ENCODE measurements around the gene UFSP1.

Gene UFSP1

DNA sequence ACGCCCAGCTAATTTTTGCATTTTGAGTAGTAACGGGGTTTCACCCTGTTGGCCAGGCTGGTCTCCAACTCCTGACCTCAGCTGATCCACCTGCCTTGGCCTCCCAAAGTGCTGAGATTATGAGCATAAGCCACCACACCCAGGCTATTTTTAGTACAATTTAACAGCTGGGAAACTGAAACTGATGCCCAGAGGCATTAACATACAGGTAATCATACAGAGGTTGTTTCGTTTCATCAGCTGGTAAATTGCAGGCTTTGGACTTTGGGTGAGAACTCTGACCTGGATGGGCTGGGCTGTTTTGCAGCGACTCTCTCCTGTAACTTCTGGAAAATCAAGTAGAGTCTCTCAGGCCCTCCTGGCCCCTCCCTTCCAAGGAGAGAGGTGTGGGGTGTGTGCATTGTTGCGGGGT, 12.4 kb upstream of the UFSP1 start:
- Mint-ChIP-seq H3K36me3 (ENCODE audit: low read depth) (no peaks in the 10 kb centered on the region), H3K4me3 (no peak overlapping the region), H3K27ac (no peak overlapping the region), H3K9me3 (no peaks in the 10 kb centered on the region), H3K27me3 (ENCODE audit: low read depth) (peaks cover 24% of the 10 kb centered on the region), H3K4me1 (ENCODE audit: low read depth) (peaks cover 3% of the 10 kb centered on the region)

DNA sequence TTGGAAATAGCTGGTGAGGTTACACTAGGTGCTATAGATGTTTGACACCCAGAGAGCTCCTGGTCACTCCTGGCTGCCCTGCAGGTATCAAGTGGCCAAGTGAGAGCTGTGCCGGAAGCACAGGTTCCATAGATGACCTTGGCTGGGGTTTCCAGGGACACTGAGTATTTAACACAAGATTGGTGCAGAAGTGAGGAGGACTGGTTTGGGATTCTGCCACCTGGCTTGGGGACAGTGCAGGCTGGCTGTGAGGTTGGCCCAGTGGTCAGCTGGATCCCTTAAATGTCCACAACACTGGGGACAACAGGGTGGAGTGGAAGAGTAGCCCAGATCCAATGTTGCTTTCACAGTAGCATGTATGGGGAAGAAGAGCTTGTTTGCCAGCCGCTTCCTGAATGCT, 11.5 kb upstream of the UFSP1 start:
- Mint-ChIP-seq H3K27me3 (ENCODE audit: low read depth) (peaks cover 29% of the 10 kb centered on the region), H3K4me1 (ENCODE audit: low read depth) (peaks cover 7% of the 10 kb centered on the region), H3K9me3 (no peaks in the 10 kb centered on the region), H3K36me3 (ENCODE audit: low read depth) (no peaks in the 10 kb centered on the region), H3K27ac (no peak overlapping the region), H3K4me3 (no peak overlapping the region)

DNA sequence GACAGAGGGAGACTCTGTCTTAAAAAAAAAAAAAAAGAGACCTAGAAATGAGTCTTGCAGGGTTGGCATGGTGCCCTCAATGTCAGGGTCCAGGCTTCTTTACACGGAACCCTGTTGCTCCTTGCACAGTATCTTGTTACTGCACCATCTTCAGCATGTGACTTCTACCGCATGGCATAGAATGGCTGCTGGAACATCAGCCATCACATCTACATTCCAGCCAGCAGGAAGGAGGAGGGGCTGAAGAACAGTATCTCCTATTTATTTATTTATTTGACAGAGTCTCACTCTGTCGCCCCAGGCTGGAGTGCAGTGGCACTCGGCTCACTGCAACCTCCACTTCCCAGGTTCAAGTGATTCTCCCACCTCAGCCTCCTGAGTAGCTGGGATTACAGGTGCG, 9.9 kb upstream of the UFSP1 start:
- Mint-ChIP-seq H3K27me3 (ENCODE audit: low read depth) (peaks cover 32% of the 10 kb centered on the region), H3K4me3 (no peak overlapping the region), H3K27ac (no peak overlapping the region), H3K36me3 (ENCODE audit: low read depth) (no peaks in the 10 kb centered on the region), H3K4me1 (ENCODE audit: low read depth) (peaks cover 9% of the 10 kb centered on the region), H3K9me3 (no peaks in the 10 kb centered on the region)

DNA sequence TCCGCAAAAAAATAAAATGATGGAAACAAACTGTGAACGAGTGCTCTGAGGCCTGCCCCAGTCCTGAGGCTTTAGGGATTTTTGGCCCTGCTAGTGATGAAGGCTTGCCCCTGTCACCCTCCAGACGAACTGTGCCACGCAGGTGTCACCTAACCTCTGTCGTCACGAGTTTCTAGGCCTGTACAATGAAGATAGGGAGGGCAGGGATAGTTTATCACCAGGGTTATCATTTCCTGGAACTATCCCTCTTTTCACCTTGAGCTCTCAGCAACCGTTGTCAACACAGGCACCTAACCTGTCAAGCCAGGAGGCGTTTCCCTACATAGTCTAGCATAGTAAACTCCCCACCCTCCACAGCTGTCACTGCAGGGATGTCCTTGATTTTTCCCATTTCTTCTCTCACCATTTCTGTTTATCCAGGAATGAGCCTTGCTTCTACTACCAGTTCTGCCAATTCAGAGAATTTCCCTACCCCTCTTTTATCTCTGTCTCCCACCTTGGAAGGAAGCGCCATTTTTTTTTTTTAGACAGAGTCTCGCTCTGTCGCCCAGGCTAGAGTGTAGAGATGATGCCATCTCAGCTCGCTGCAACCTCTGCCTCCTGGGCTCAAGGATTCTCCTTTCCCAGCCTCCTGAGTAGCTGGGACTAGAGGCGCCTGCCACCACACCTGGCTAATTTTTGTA, 8.4 kb upstream of the UFSP1 start:
- H3K9me3 Mint-ChIP-seq, result no peaks in the 10 kb centered on the region
- peaks cover 44% of the 10 kb centered on the region for H3K27me3 Mint-ChIP-seq (ENCODE audit: low read depth)
- H3K4me3 Mint-ChIP-seq, result peak overlapping the region; percentile 36
- no peak overlapping the region for H3K27ac Mint-ChIP-seq
- H3K36me3 Mint-ChIP-seq (ENCODE audit: low read depth), result no peaks in the 10 kb centered on the region
- H3K4me1 Mint-ChIP-seq (ENCODE audit: low read depth), result peaks cover 9% of the 10 kb centered on the region

DNA sequence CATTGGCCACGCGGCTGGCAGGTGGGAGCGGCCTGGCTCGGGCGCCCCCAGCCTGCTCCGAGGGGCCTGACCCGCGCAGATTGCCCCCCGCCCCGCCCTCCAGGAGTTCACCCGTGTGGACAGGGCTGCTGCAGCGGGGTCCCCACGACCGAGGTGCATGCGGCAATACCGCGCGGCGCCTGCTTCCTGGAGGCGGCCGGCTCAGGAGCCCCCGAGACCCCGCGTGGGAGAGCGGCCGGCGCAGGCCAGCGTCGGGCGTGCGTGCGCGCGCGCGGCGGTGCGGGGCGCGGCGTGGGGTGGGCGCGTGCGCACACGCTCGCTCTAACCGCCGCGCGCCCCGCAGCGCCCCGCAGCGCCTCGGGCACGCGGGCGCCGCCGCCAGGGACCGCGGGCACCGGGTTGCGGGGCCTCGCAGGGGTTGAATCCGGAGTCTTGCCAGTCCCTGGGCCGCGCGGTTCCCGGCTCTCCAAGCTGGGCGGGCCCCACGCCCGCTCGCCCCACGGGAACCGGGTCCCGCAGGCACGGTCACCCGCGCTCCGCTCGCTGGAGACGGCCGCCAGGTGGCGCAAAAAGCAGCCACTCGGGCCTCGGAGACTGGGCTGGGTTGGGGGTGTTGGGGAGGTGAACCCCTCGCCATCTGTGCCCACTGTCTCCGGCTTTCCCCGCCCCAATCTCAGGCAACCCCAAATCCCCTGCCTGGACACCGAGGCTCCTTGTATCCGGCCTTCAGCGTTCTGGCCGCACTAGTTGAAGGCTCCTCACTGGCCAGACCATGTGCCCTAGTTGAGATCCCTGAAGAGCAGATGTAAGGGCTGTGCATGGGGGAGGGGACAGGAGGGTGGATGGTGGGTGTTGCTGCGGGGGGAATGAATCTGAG, 7.5 kb upstream of the UFSP1 start:
- H3K4me1 Mint-ChIP-seq (ENCODE audit: low read depth), result peaks cover 9% of the 10 kb centered on the region
- H3K36me3 Mint-ChIP-seq (ENCODE audit: low read depth), result no peaks in the 10 kb centered on the region
- peaks cover 53% of the 10 kb centered on the region for H3K27me3 Mint-ChIP-seq (ENCODE audit: low read depth)
- H3K9me3 Mint-ChIP-seq, result no peaks in the 10 kb centered on the region
- H3K4me3 Mint-ChIP-seq, result peak overlapping the region; percentile 54
- peak overlapping the region; percentile 63 for H3K27ac Mint-ChIP-seq

DNA sequence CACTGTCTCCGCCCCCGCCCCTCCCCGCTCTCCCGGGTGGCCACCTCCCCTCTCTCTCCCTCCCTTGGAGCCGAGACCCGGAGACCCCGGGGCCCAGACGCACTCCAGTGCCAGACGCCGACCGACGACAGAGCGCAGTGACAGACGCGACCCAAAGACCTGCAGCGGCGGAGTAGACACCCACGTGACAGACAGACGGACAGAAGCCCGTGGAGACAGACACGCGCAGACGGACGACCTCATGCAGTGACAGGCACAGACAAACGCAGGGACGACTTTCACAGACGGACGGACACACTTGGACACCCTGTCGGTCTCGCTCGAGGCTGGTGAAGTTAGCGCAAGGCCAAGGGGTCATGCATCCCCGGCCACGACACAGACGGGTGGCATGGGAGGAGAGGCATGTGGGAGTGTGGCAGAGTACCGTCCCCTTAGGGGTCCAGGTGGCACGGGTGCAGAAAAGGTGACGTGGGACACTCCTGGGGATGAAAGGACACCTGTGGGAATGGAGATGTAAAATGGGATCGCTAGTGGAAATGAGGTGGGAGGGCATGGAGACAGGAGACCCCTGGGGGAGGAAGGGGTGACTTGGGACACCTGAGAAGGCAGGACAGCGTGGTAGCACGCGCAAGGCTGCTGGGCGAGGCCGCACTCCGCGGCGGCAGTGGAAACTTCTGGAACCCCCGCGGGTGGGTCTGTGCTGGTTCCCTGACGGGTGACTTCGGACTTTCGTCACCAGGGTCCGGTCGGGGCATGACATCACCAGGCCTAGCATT, 6.6 kb upstream of the UFSP1 start:
- peak overlapping the region; percentile 56 for H3K4me3 Mint-ChIP-seq
- H3K9me3 Mint-ChIP-seq, result no peaks in the 10 kb centered on the region
- H3K27me3 Mint-ChIP-seq (ENCODE audit: low read depth), result peaks cover 61% of the 10 kb centered on the region
- H3K4me1 Mint-ChIP-seq (ENCODE audit: low read depth), result peaks cover 13% of the 10 kb centered on the region
- no peaks in the 10 kb centered on the region for H3K36me3 Mint-ChIP-seq (ENCODE audit: low read depth)
- no peak overlapping the region for H3K27ac Mint-ChIP-seq

DNA sequence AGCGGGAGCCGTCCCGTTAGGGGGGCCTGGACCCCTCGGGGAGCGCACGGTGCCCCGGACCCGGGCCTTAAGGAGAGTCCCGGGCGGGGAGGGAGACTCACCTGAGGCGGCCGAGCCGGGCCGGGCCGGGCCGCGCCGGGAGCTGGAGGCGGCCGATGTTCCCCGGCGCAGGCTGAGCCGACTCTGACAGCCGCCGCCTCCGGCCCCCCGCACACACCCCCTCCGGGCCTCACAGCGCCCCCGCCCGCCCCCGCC, 6.1 kb upstream of the UFSP1 start, which contains the start of gene ACHE:
Gene ACHE (minus strand): TSS at position 188 of the 255 bp plus-strand sequence. CDS start 1,656 bp downstream, outside the sequence.
- Mint-ChIP-seq H3K36me3 (ENCODE audit: low read depth) (no peaks in the 10 kb centered on the region), H3K27me3 (ENCODE audit: low read depth) (peaks cover 58% of the 10 kb centered on the region), H3K4me1 (ENCODE audit: low read depth) (peaks cover 11% of the 10 kb centered on the region), H3K27ac (no peak within 1 kb of the TSS), H3K4me3 (peak within 1 kb of the TSS; percentile 56), H3K9me3 (no peaks in the 10 kb centered on the region)

DNA sequence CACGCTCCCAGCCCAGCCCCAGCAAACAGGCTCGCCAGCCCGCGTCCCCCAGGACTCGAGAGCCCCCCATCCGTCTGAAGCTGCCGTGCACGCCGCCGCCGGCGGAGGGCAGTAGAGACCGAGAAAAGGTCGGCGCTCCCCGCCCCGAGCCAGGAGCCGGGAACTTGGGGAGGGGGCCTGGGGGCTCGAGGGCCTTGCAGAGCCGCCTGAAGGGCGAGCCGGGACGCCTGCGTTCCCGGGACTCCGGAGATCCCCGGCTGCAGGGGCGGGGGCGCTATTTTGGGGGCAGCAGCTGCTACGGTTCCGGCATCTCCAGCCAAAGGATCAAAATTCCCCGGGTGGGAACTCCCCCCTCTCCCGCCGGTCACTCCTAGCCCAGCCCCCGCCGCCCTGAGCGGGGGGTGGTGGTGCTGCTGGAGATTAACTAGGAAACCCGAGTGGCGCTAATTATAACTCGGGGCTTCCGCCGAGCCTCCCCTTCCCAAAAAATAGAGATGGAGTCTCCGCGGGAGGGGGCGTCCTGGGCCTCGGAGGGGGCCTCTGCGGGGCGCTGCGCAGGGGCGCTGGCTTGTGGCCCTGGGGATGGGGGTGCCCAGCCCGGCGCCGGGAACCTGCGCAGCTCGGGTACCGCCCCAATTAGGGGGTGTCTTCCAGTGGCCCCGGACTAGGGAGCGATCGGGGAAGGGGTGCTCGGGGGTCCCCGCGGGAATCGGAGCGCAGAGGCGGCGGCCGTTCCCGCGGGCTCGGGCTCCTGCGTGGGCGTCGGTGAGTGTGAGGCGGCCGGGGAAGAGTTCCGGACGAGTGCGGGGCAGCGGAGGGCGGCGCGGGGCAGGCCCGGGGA, 5.6 kb upstream of the UFSP1 start:
- peaks cover 61% of the 10 kb centered on the region for H3K27me3 Mint-ChIP-seq (ENCODE audit: low read depth)
- peaks cover 15% of the 10 kb centered on the region for H3K4me1 Mint-ChIP-seq (ENCODE audit: low read depth)
- no peak overlapping the region for H3K27ac Mint-ChIP-seq
- no peaks in the 10 kb centered on the region for H3K9me3 Mint-ChIP-seq
- no peak overlapping the region for H3K4me3 Mint-ChIP-seq
- H3K36me3 Mint-ChIP-seq (ENCODE audit: low read depth), result no peaks in the 10 kb centered on the region

DNA sequence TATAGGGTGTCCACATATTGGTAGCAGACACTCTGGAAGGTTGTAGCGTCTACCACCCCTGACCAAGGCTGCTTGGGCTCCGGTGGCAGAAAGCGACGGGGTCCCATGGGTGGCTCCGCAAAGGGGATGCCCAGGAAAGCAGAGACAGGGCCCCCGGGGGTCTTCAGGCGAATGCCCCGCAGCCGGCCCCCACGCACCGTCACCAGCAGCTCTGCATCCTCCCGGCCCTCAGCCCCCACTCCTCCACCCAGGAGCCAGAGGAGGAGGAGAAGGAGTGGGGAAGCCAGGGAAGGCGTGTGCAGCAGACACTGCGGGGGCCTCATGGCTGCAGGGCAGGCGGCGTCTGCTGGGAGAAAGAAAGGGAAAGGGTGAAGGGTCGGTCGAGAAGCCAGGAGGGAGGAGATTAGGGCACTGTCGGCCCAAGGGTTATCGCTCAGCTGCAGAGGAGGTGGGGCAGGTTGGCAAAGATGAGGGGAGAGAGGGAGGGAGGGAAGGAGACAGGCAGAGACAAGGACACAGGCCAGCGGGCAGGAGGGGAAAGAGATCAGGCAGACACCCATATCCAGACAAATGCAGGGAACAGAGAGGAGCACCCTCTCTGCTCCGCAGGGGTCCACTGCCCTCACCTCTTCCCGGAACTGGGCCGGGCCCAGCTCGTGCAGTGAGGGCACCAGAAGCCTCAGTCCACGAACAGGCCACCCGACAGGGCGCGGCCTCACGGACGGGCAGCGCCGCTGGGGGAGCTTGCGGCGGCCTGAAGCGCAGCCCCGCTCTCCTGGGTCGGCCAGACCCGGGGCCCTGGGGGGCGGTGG, 4.6 kb upstream of the UFSP1 start:
- H3K36me3 Mint-ChIP-seq (ENCODE audit: low read depth), result no peaks in the 10 kb centered on the region
- no peak overlapping the region for H3K27ac Mint-ChIP-seq
- no peaks in the 10 kb centered on the region for H3K9me3 Mint-ChIP-seq
- H3K4me1 Mint-ChIP-seq (ENCODE audit: low read depth), result peaks cover 16% of the 10 kb centered on the region
- H3K4me3 Mint-ChIP-seq, result no peak overlapping the region
- H3K27me3 Mint-ChIP-seq (ENCODE audit: low read depth), result peaks cover 61% of the 10 kb centered on the region

DNA sequence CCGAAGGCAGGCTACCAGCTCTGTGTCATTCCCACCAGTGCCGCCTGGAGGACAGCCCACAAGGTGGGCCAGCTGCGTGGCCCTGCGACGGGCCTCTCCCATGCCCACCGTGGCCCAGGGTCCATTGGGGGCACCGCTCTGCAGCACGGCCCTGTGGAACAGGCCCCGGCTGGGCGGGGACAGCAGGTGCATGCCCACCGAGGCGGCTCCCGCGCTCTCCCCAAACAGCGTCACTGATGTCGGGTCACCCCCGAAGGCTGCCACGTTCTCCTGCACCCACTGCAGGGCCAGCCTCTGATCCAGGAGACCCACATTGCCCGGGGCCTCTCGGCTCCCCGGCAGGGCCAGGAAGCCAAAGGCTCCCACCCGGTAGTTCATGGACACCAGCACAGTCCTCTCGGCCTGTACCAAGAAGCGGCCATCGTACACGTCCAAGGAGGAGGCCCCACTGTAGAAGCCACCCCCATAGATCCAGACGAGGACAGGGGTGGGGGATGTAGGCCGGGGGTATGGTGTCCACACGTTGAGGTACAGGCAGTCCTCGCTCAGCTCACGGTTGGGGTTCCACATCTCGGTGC, 3.9 kb upstream of the UFSP1 start:
- peaks cover 60% of the 10 kb centered on the region for H3K27me3 Mint-ChIP-seq (ENCODE audit: low read depth)
- H3K27ac Mint-ChIP-seq, result no peak overlapping the region
- H3K36me3 Mint-ChIP-seq (ENCODE audit: low read depth), result peaks cover 2% of the 10 kb centered on the region
- H3K4me3 Mint-ChIP-seq, result no peak overlapping the region
- H3K9me3 Mint-ChIP-seq, result no peaks in the 10 kb centered on the region
- H3K4me1 Mint-ChIP-seq (ENCODE audit: low read depth), result peaks cover 18% of the 10 kb centered on the region

DNA sequence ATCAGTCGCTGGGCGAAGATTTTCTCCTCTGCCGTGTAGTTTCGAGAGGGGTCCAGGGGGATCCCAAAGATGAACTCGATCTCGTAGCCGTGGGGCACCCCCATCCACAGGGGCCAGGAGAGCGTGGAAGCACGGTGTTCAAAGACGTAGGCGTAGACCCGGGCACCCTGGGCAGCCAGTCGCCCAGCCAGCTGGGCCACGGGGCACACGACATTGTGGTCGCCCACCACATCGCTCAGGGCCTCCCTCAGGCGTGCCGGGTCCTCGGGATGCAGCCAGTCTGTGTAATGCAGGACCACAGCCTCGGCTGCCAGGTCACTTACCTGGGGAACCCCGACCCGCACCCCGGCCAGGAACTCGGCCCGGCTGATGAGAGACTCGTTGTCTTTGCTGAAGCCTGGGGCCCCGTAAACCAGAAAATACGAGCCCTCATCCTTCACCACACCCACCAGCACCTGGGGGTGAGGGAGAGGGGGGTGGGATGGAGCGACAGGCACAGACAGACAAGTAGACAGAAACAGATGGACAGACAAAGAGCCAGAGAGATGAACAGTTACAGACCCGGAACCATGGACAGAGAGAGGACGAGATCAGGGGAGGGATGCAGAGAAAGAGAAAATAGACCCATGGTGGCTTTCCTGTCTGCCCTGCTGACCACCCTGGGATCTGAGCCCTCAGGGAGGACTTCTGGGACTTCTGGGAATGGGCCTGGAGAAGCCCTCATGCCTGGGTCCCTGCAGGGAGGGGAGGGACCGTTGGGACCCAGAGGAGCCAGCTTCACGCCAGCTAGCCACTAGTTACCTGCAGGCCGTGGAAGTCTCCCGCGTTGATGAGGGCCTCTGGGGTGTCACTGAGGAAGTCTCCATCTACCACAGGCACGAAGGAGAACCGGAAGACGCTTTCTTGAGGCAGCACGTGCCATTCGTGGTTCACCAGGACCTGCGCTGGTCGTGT, 3.1 kb upstream of the UFSP1 start:
- Mint-ChIP-seq H3K9me3 (no peaks in the 10 kb centered on the region), H3K4me3 (no peak overlapping the region), H3K27ac (no peak overlapping the region), H3K4me1 (ENCODE audit: low read depth) (peaks cover 25% of the 10 kb centered on the region), H3K27me3 (ENCODE audit: low read depth) (peaks cover 52% of the 10 kb centered on the region), H3K36me3 (ENCODE audit: low read depth) (peaks cover 8% of the 10 kb centered on the region)

DNA sequence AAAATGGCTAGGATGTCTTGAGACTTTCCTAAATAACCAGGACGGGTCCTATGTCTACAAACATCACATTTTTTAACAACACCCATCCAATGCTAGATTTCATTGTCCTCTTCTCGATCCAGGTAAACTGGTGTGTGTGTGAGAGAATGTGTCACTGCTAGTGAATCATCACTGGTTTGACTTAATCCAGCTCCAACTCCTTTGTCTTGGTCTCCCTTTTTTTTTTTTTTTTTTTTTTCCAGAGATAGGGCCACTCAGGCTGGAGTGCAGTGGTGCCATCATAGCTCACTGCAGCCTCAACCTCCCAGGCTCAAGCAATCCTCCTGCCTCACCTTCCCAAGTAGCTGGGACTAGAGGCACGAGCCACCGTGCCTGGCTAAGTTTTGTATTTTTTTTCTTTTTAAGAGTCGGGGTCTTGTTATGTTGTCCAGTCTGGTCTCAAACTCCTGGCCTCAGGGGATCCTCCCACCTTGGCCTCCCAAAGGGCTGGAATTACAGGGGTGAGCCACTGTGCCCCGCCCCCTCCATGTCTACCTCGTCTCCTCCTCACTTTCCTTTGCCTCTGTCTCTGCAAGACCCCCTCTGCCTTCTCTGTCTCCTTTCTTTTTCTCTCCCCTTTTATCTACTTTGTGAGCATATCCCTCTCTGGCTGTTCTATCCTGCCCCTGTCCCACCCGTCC, 2.2 kb upstream of the UFSP1 start:
- Mint-ChIP-seq H3K4me1 (ENCODE audit: low read depth) (peaks cover 33% of the 10 kb centered on the region), H3K27ac (no peak overlapping the region), H3K27me3 (ENCODE audit: low read depth) (peaks cover 47% of the 10 kb centered on the region), H3K4me3 (peak overlapping the region; percentile 76), H3K36me3 (ENCODE audit: low read depth) (peaks cover 16% of the 10 kb centered on the region), H3K9me3 (no peaks in the 10 kb centered on the region)

Measured in T-helper 1 cell treated with Interleukin-12 subunit alpha and Interleukin-12 subunit beta and Interleukin-4 antibody, amounts not matched to agents 30 μg/mL and 1 μg/mL, for 36 hours (primary cell).